ENCODE measurements around the gene SECISBP2L. TPM values are rescaled to one million over a fixed set of nuclear protein-coding genes. Genes with fewer than 3 reads are reported as not detected.
"Not testable (repeated sequence)": the region's sequence is repeated elsewhere in the genome, so short reads cannot be mapped to it uniquely, and the experiment has no call there.

SECISBP2L gene
- total and polyA plus RNA-seq, 5 donors from 2014 or later: 14.8 to 59.5 (median 21.6) TPM

DNA sequence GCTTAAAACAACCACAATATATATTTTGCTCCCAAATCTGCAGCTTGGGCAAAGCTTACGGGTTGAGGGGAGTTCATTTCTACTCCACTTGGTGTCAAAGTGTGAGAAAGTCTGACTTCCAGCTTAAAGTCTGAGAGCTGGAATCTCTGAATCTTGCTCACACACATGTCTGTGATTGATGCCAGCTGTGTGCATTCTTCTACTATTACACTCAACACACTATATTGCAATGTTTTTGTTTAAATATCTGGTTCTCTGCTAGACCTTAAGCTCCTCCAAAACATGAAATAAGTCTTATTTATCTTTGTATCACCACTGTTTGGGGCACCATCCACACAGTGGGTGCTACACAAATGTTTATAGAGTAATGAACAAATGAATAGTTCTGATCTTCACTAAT lies 36.7 kb upstream of the SECISBP2L start:
- no peak overlapping the region for H3K4me3 ChIP-seq (ENCODE audit: low read depth, low read length)
- H3K27me3 ChIP-seq (ENCODE audit: control insufficient read depth, insufficient read depth, low read length): no peaks in the 10 kb centered on the region
- Mint-ChIP-seq H3K4me3 (no peak overlapping the region), H3K27ac (no peak overlapping the region), H3K4me1 (no peaks in the 10 kb centered on the region), H3K9me3 (peaks cover 0 to 1% (median 0%) of the 10 kb centered on the region in 7 donors), H3K27me3 (peaks cover 12% of the 10 kb centered on the region), H3K36me3 (no peaks in the 10 kb centered on the region)
- no peaks in the 10 kb centered on the region for H3K4me1 ChIP-seq (ENCODE audit: control insufficient read depth, insufficient read depth, low read length, poor library complexity, severe bottlenecking)
- H3K27ac ChIP-seq (ENCODE audit: insufficient read depth, low read length, poor library complexity, severe bottlenecking): no peak overlapping the region
- no peaks in the 10 kb centered on the region for H3K36me3 ChIP-seq (ENCODE audit: control insufficient read depth, insufficient read depth, low read length)
- no peaks in the 10 kb centered on the region for H3K9me3 ChIP-seq (ENCODE audit: control insufficient read depth in 2 of 2, low read length in 2 of 2)
- DNase-seq (no peak), ATAC-seq (ENCODE audit: low read depth in 2 of 2) (no peak)

DNA sequence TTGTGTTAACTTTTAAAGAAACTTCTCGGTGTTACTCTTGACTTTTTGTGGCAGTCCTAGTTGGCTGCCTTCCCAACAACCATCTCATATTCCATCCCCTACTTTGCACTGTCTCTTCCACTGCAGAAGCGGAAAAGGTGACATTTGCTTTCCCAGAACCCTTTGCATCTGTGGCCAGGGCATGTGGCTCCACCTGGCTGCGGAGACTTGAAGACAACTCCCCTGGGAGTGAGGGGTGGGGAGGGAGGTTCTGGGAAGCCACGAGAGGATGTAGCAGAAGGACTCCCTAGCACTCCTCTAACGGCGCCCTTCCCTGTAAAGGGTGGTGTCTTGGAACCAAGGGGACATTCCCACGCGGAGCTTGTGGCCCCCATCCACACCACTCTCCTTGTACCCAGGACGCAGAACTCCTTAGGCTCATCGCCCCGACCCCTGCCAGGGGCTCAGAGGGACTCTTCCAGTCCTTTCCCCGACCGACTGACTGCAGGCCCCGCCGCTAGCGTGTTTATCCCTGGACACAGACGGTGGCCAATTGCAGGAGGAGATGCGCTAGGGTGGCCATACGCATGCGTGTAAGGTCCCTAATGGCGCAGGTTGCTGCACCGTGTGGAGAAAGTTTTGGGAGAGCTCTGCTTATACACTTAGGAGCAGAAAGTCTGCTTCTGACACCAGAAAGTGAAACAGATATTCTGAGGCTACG lies 33.2 kb upstream of the SECISBP2L start:
- Histone ChIP-seq H3K4me3 (ENCODE audit: low read depth, low read length) (no peak overlapping the region), H3K9me3 (ENCODE audit: control insufficient read depth in 2 of 2, low read length in 2 of 2) (no peaks in the 10 kb centered on the region), H3K36me3 (ENCODE audit: control insufficient read depth, insufficient read depth, low read length) (no peaks in the 10 kb centered on the region), H3K27me3 (ENCODE audit: control insufficient read depth, insufficient read depth, low read length) (peaks cover 2% of the 10 kb centered on the region), H3K4me1 (ENCODE audit: control insufficient read depth, insufficient read depth, low read length, poor library complexity, severe bottlenecking) (no peaks in the 10 kb centered on the region), H3K27ac (ENCODE audit: insufficient read depth, low read length, poor library complexity, severe bottlenecking) (no peak overlapping the region)
- no peak for DNase-seq
- H3K27me3 Mint-ChIP-seq: peaks cover 12% of the 10 kb centered on the region
- no peak overlapping the region for H3K4me3 Mint-ChIP-seq
- no peak overlapping the region for H3K27ac Mint-ChIP-seq
- no peaks in the 10 kb centered on the region for H3K4me1 Mint-ChIP-seq
- ATAC-seq (ENCODE audit: low read depth in 2 of 2): no peak
- peaks cover 0 to 3% (median 0%) of the 10 kb centered on the region in 7 donors for H3K9me3 Mint-ChIP-seq
- H3K36me3 Mint-ChIP-seq: no peaks in the 10 kb centered on the region

DNA sequence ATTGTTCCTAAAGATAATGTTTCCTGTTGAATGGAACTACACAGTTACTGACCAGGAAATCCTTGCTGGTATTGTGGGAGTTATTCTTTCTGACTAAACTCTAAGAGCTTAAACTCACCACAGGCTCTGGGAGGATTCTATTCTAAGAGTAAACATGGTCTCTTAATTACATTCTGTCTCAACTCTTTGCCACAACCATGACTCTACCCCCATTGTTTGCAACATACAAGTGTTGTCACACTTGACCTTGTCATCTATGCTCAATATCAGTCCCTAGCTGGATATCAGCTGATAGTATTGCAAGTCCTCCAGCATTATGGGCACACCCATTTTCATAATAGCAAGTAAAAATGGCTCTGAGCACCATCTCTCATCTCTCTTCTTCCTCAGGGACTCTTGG lies 29.6 kb upstream of the SECISBP2L start:
- no peak overlapping the region for H3K4me3 ChIP-seq (ENCODE audit: low read depth, low read length)
- H3K9me3 Mint-ChIP-seq: peaks cover 0 to 7% (median 1%) of the 10 kb centered on the region in 7 donors
- no peak for ATAC-seq (ENCODE audit: low read depth in 2 of 2)
- no peak for DNase-seq
- H3K36me3 Mint-ChIP-seq: no peaks in the 10 kb centered on the region
- no peak overlapping the region for H3K27ac ChIP-seq (ENCODE audit: insufficient read depth, low read length, poor library complexity, severe bottlenecking)
- H3K4me1 ChIP-seq (ENCODE audit: control insufficient read depth, insufficient read depth, low read length, poor library complexity, severe bottlenecking): no peaks in the 10 kb centered on the region
- no peaks in the 10 kb centered on the region for H3K4me1 Mint-ChIP-seq
- peaks cover 2% of the 10 kb centered on the region for H3K27me3 ChIP-seq (ENCODE audit: control insufficient read depth, insufficient read depth, low read length)
- no peaks in the 10 kb centered on the region for H3K9me3 ChIP-seq (ENCODE audit: control insufficient read depth in 2 of 2, low read length in 2 of 2)
- H3K4me3 Mint-ChIP-seq: no peak overlapping the region
- no peaks in the 10 kb centered on the region for H3K36me3 ChIP-seq (ENCODE audit: control insufficient read depth, insufficient read depth, low read length)
- H3K27ac Mint-ChIP-seq: no peak overlapping the region
- peaks cover 29% of the 10 kb centered on the region for H3K27me3 Mint-ChIP-seq

DNA sequence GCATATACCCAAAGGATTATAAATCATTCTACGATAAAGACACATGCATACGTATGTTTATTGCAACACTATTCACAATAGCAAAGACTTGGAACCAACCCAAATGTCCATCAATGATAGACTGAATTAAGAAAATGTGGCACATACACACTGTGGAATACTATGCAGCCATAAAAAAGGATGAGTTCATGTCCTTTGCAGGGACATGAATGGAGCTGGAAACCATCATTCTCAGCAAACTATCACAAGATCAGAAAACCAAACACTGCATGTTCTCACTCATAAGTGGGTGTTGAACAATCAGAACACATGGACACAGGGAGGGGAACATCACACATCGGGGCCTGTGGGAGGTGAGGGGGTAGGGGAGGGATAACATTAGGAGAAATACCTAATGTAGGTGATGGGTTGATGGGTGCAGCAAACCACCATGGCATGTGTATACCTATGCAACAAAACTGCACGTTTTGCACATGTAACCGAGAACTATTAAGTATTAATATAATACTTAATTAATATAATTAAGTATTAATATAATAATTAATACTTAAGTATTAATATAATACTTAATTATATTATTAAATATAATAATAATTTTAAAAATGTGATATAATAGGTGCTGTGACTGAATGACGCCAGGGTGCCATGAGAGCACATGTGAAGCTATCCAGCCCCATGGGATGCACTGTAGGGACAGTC lies 28.5 kb upstream of the SECISBP2L start:
- not testable (repeated sequence) for DNase-seq; H3K27ac Mint-ChIP-seq; H3K4me3 Mint-ChIP-seq; H3K9me3 ChIP-seq (ENCODE audit: control insufficient read depth in 2 of 2, low read length in 2 of 2); H3K4me1 ChIP-seq (ENCODE audit: control insufficient read depth, insufficient read depth, low read length, poor library complexity, severe bottlenecking); H3K27me3 ChIP-seq (ENCODE audit: control insufficient read depth, insufficient read depth, low read length); H3K4me3 ChIP-seq (ENCODE audit: low read depth, low read length); H3K4me1 Mint-ChIP-seq; H3K27ac ChIP-seq (ENCODE audit: insufficient read depth, low read length, poor library complexity, severe bottlenecking); H3K36me3 ChIP-seq (ENCODE audit: control insufficient read depth, insufficient read depth, low read length); ATAC-seq (ENCODE audit: low read depth in 2 of 2); H3K36me3 Mint-ChIP-seq; H3K9me3 Mint-ChIP-seq
- peaks cover 34% of the 10 kb centered on the region for H3K27me3 Mint-ChIP-seq

DNA sequence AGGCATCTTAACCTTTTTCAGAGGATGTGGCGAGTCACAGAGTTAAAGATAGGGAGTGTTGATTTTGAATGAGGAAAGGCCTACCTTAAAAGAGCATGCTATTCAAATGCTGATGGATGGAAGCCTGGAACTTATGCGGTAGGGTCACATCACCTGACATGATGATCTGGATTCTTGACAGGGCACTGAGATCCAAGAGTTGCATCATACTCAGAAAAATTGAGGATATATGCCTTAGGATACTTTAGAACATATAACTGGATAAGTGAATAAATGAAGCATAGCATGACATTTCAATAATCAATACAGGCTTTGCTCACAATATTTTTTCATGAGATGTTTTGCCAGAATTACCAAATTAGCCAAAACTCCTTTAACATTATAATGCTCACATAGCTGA lies 20.1 kb upstream of the SECISBP2L start:
- no peak for DNase-seq

DNA sequence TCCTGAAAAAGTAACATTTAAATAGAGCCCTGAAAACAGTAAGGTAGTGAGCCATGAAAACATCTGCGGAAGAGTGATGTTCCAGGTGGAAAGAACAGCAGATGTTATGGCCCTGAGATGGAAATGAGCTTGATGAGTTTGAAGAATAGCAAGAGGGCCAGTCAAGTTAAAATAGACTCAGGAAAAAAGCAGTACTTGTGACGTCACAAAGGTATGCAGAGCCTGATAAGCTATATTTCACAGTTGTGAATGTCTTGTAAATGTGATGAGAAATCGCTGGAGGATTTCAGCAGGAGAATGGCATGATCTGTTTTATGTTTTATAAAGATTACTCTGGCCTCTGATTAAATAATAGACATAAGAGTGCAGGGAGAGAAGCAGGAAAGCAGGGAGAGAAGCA lies 18.6 kb upstream of the SECISBP2L start:
- no peak overlapping the region for H3K4me3 ChIP-seq (ENCODE audit: low read depth, low read length)
- DNase-seq (no peak), ATAC-seq (ENCODE audit: low read depth in 2 of 2) (no peak)
- H3K9me3 ChIP-seq (ENCODE audit: control insufficient read depth in 2 of 2, low read length in 2 of 2): no peaks in the 10 kb centered on the region
- Mint-ChIP-seq H3K27me3 (peaks cover 8% of the 10 kb centered on the region), H3K36me3 (no peaks in the 10 kb centered on the region), H3K9me3 (no peaks in the 10 kb centered on the region), H3K4me1 (peaks cover 0 to 6% (median 3%) of the 10 kb centered on the region in 4 donors), H3K27ac (no peak overlapping the region), H3K4me3 (no peak overlapping the region)
- H3K27ac ChIP-seq (ENCODE audit: insufficient read depth, low read length, poor library complexity, severe bottlenecking): no peak overlapping the region
- H3K27me3 ChIP-seq (ENCODE audit: control insufficient read depth, insufficient read depth, low read length): peaks cover 10% of the 10 kb centered on the region
- H3K36me3 ChIP-seq (ENCODE audit: control insufficient read depth, insufficient read depth, low read length): no peaks in the 10 kb centered on the region
- H3K4me1 ChIP-seq (ENCODE audit: control insufficient read depth, insufficient read depth, low read length, poor library complexity, severe bottlenecking): no peaks in the 10 kb centered on the region

More for the DNA sequence above, 20.1 kb upstream of the SECISBP2L start:
- Mint-ChIP-seq H3K27me3 (peaks cover 17% of the 10 kb centered on the region), H3K27ac (no peak overlapping the region), H3K4me1 (no peaks in the 10 kb centered on the region), H3K36me3 (no peaks in the 10 kb centered on the region), H3K9me3 (peaks cover 0 to 6% (median 0%) of the 10 kb centered on the region in 7 donors), H3K4me3 (no peak overlapping the region)
- Histone ChIP-seq H3K27me3 (ENCODE audit: control insufficient read depth, insufficient read depth, low read length) (peaks cover 10% of the 10 kb centered on the region), H3K36me3 (ENCODE audit: control insufficient read depth, insufficient read depth, low read length) (no peaks in the 10 kb centered on the region), H3K4me1 (ENCODE audit: control insufficient read depth, insufficient read depth, low read length, poor library complexity, severe bottlenecking) (no peaks in the 10 kb centered on the region), H3K27ac (ENCODE audit: insufficient read depth, low read length, poor library complexity, severe bottlenecking) (no peak overlapping the region), H3K9me3 (ENCODE audit: control insufficient read depth in 2 of 2, low read length in 2 of 2) (no peaks in the 10 kb centered on the region), H3K4me3 (ENCODE audit: low read depth, low read length) (no peak overlapping the region)
- ATAC-seq (ENCODE audit: low read depth in 2 of 2): no peak

DNA sequence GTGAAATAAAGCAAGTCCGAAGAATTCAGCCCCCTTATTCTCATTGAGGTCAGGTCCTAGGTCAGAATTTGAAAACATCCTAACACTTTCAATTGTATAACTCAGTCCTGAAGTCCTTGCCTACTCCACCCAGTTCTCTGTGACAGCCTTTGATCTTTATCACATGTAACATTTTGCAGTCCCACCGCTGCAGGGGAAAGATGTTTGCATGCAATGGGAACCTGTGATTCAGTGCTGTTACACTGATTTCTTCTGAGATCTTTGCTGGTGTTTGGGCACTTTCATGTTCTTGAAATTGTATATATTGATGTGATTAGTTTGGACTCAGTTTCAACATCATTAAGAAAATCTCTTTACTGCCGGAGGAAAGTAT lies 18.0 kb upstream of the SECISBP2L start:
- ATAC-seq (ENCODE audit: low read depth in 2 of 2) (no peak), DNase-seq (peak in 1 of 3 donors; percentile 29)
- no peaks in the 10 kb centered on the region for H3K36me3 ChIP-seq (ENCODE audit: control insufficient read depth, insufficient read depth, low read length)
- H3K36me3 Mint-ChIP-seq: no peaks in the 10 kb centered on the region
- peaks cover 8% of the 10 kb centered on the region for H3K27me3 Mint-ChIP-seq
- H3K4me3 ChIP-seq (ENCODE audit: low read depth, low read length): no peak overlapping the region
- no peaks in the 10 kb centered on the region for H3K4me1 ChIP-seq (ENCODE audit: control insufficient read depth, insufficient read depth, low read length, poor library complexity, severe bottlenecking)
- no peak overlapping the region for H3K4me3 Mint-ChIP-seq
- no peaks in the 10 kb centered on the region for H3K9me3 Mint-ChIP-seq
- peaks cover 0 to 6% (median 3%) of the 10 kb centered on the region in 4 donors for H3K4me1 Mint-ChIP-seq
- no peaks in the 10 kb centered on the region for H3K9me3 ChIP-seq (ENCODE audit: control insufficient read depth in 2 of 2, low read length in 2 of 2)
- H3K27ac ChIP-seq (ENCODE audit: insufficient read depth, low read length, poor library complexity, severe bottlenecking): no peak overlapping the region
- H3K27ac Mint-ChIP-seq: no peak overlapping the region
- peaks cover 9% of the 10 kb centered on the region for H3K27me3 ChIP-seq (ENCODE audit: control insufficient read depth, insufficient read depth, low read length)

Data from CD4-positive, CD25-positive, alpha-beta regulatory T cell (primary cell).